B cell (primary cell): Measurements from ENCODE around the gene ZDHHC14.

Experiments
- CTCF ChIP-seq: fragments of 200-600 bp; IDR thresholded peaks from one replicate; pipeline ENCODE4 v1.8.0; 2022; ENCODE audit warnings: antibody characterized with exemption, mild to moderate bottlenecking
- EZH2 ChIP-seq: IDR thresholded peaks from 2 replicates; pipeline ENCODE4 v1.6.1; 2012; ENCODE audit warnings: borderline replicate concordance, low read depth, mild to moderate bottlenecking, moderate library complexity, low read length; ENCODE audit not compliant: insufficient read depth, poor library complexity, severe bottlenecking

- TF ChIP-seq CTCF, result no peak
- TF ChIP-seq EZH2, result no peak
Observed at GRCh38 chr6:157575436-157576145, 194.6 kb downstream of the ZDHHC14 start.
